ENCODE measurements around the gene SPART.
A peak's percentile ranks its signal among the peaks of the same experiment; 100 is the strongest.
"Not testable (repeated sequence)": the region's sequence is repeated elsewhere in the genome, so short reads cannot be mapped to it uniquely, and the experiment has no call there.

The SPART gene

GRCh38 chr13:36313047-36313969 lies 32.9 kb downstream of the SPART start:
- DNase-seq: no peak

- no peak for DNase-seq
Measured at GRCh38 chr13:36310417-36311108, 35.6 kb downstream of the SPART start.

- no peak for DNase-seq
Measured at GRCh38 chr13:36302289-36302688, 43.9 kb downstream of the SPART start.

DNA sequence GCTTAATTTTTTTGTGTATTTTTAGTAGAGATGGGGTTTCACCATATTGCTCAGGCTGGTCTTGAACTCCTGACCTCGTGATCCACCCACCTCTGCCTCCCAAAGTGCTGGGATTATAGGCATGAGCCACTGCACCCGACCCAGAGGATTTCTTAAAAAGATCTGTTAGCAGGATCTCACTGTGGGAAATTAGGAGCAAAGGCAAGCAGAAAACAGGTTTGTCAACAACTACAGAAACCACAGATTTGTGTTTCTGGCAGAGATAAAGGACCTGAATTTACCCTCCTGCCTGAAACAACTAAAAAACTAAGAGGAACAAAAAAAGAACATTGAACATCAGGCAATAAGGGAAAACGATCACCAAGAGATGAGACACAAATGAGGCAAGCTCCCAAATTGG lies 46.7 kb downstream of the SPART start:
- not testable (repeated sequence) for DNase-seq

DNA sequence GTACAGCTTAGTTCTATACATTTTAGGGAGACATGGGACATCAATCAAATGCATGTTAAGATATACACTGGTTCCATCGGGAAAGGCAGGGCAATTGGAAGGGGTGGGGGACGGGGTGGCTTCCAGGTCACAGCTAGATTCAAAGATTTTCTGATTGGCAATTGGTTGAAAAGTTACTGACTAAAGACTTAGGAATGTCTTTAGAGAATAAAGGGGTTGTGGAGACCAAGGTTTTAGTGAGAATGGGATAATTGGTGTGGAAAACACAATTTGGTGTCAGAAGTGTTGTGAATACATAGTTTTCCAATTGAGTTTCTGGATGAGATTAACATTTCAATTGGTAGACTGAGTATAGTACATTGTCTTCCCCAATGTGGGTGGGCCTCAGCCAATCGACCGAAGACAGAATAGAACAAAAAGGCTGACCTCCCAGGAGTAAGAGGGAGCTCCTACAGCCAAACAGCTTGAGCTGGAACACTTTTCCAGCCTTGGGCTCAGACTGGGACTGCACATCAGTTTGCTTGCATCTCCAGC lies 47.6 kb downstream of the SPART start:
- DNase-seq: no peak

- peak; percentile 44 to 89 for DNase-seq
Measured at GRCh38 chr13:36297366-36298338, 48.5 kb downstream of the SPART start, which contains the start of gene CCDC169. Gene CCDC169, minus strand, starts transcription at chr13:36297814. Its CDS starts 95 bp downstream, at chr13:36297719.

DNA sequence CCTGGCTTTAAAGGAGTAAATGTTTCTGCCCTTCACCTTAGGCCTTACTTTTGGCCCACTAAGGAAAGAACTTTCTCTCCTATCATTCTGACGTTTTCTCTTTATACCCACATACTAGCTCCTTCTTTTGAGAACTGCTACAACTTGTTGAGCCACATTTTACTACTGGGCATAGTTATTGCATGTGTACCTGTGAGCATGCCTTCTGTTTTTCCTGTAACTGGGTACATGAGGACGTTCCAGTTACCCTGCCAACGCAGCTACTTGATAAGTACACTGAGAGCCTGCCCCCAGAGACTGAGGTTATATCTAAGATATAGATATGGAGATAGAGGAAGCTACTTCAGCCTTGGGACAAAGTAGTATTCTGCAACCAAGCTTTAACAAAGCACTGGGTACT lies 52.1 kb downstream of the SPART start:
- DNase-seq: no peak

- no peak for DNase-seq
Measured at GRCh38 chr13:36293497-36293896, 52.7 kb downstream of the SPART start.

- no peak for DNase-seq
Measured at GRCh38 chr13:36288794-36289391, 57.3 kb downstream of the SPART start.

DNA sequence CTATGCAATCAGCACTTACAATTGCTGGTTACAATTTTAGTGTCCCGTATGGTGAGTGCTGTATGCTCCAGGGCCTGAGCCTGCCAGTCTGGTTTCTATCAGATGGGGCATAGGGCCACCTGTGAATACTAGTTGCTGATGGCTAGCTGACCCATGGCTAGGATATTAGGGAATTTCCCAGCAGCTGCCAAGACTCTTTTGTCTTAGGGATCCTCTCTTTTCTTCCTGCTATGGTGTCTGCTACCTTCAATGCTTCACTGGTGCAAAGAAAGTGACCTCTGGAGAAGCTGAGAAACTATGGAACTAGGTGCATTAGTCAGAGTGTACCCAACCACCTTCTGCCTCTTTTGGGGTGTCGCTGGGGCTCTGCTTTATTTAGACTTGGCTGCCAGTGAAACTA lies 60.2 kb downstream of the SPART start:
- DNase-seq: no peak

DNA sequence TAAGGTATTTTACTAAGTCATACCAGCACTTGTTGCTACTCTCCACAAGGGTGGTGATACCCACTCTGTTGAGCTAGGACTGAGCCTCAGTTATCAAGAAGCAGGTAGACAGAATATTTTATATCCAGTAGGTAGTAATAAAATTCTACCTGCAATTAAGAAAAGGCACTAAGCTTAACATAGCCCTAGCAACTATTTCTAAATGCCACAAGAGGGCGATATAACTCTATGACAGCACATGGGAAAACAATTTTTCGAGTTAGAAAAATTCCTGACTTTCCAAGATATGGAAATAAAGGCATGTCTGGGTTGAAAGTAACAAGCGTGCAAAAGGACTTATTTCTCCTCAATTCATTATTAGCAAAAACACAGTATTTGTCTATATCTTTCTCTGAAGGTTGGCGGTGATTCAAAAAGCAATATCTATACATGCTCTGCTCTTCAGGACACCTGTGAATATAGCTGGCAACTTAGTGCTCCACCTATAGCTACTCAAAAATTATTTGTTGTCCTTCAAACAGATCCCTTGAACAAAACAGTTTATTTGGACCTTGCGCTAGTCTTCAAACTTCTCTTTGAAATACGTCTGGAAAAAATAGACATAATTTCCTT lies 63.3 kb downstream of the SPART start:
- peak; percentile 26 to 72 for DNase-seq

DNA sequence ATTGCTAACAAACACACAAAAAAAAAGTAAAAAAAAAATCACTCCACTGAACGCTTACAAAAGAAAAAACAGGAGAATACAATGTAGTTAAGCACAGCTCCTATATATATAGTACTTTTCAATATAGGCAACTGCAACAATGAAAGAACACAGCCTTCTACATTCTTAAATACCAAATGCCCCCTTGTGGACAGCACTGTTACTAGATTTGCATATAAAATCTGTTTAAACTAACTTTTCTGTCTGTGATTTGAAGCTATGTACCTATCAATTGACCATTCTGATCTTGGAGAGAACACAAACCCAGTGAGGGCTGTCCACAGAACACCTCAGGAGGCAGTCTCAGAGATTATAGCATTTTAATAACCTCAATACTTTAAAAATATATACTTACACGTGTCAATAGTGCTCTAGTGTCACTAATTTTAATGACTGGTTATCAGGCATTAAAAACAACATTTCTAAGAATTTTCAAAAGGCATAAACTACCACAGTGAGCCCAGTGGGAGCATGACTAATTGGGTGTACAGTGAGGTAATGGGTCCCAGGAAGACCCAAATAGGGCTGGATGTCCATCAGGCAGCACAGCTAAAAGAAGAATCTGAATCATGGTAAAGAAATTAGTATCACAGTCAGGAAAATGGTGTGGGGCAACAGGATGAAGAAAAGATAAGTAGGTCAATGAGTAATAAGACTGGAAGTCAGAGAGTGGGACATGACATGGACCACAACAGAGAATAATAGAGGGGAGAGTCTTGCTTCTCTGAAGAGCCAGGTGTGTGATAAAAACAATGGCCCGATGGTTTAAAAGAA lies 70.8 kb downstream of the SPART start:
- DNase-seq: peak; percentile 22 to 84

GRCh38 chr13:36273431-36273830 lies 72.8 kb downstream of the SPART start:
- DNase-seq: no peak

DNA sequence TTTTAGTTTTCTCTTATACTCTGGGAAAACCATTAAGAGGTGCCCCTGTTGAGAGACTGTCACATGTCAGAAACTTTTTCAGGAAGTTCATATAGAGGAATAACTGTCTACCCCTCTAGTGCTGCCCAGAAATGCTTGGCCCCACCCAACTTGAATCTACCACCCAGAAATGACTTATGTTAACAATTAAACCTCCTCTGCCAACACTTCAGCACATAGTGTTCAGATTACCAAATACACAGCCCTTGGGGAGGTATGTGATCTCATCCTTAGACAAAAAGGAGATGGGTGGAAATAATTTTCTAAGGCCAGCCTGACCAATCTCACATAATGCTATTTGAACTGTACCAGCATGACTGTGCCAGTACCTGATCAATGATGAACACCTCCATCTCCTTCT lies 84.2 kb downstream of the SPART start:
- DNase-seq: no peak

- DNase-seq: no peak
Measured at GRCh38 chr13:36261011-36261410, 85.2 kb downstream of the SPART start.

- DNase-seq: no peak
Measured at GRCh38 chr13:36259361-36260137, 86.6 kb downstream of the SPART start.

DNA sequence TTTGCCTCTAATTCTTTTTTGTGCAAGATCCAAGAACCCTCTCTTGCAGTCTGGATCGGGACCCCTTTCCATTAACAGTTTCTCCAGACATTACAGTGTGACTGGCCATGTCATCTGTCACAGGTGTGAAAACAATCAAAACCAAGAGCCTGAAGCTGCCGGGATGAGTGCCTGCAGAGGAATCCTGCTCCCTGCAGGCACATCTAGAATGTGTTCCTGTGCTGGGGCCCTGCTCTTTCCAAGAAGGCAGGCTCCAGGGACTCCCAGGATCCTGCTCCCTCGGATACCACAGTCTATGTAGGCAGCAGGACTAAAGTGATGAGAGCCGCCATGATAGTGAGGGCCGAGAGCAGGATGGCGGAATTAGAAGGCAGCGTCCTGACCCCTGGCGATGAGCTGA lies 87.4 kb downstream of the SPART start:
- DNase-seq: no peak
